B cell (primary cell): ENCODE measurements around the gene PCK2. TPM values are rescaled to one million over a fixed set of nuclear protein-coding genes. Genes with fewer than 3 reads are reported as not detected.

ENCODE experiments used
- ATAC-seq: fragments of 200-7000 bp; cut with Tn5 transposase; one replicate; pipeline ENCODE4 v1.10.0; 2021; ENCODE audit warnings: low read depth, mild to moderate bottlenecking, moderate number of reproducible peaks, moderate library complexity
- CTCF ChIA-PET: fragments of 350-600 bp; sonication (Branson Sonifier 250); formaldehyde crosslinking; loops from one replicate; lab custom pipeline; 2021; ENCODE audit warnings: antibody characterized with exemption, inconsistent platforms; lab: Charles Lee
- POLR2A ChIA-PET: fragments of 350-600 bp; sonication (Branson Sonifier 250); formaldehyde crosslinking; loops from one replicate; lab custom pipeline; 2021; ENCODE audit warnings: antibody characterized with exemption; lab: Charles Lee
- DNase-seq: peaks from one replicate; pipeline ENCODE4 v3.0.0; 2013
- H2AFZ ChIP-seq: 2 replicates; pipeline ENCODE4 v1.6.1; 2012; ENCODE audit warnings: mild to moderate bottlenecking, low read depth, low read length; ENCODE audit not compliant: insufficient read depth, poor library complexity, severe bottlenecking
- H3K27ac ChIP-seq, 2 donors: 1 replicate in 1 of 2; 2 replicates in 1 of 2; pipeline ENCODE4 v1.5.1; 2012 to 2013; ENCODE audit warnings: low read length in 2 of 2, mild to moderate bottlenecking in 2 of 2, moderate library complexity in 1 of 2
- H3K27me3 ChIP-seq, 4 experiments: fragments of 200-600 bp in 1 of 4; sonication (generic) in 1 of 4; replicated peaks in 1 of 4; 1 replicate in 2 of 4; 2 replicates in 2 of 4; pipeline versions ENCODE4 v1.6.1 to v1.7.0; 2013 to 2016; ENCODE audit warnings: low read length in 3 of 4, mild to moderate bottlenecking in 2 of 4, mixed read lengths in 1 of 4, moderate library complexity in 1 of 4; ENCODE audit not compliant: insufficient read depth in 4 of 4, control insufficient read depth in 3 of 4; ENCODE audit errors: control extremely low read depth in 1 of 4
- H3K36me3 ChIP-seq, 2 experiments: replicated peaks in 1 of 2; 1 replicate in 1 of 2; 2 replicates in 1 of 2; pipeline versions ENCODE4 v1.6.1 to v1.7.1; 2013; ENCODE audit warnings: low read length in 1 of 2; ENCODE audit not compliant: insufficient read depth in 2 of 2, control insufficient read depth in 1 of 2; ENCODE audit errors: control extremely low read depth in 1 of 2, extremely low read depth in 1 of 2
- H3K4me1 ChIP-seq, 2 donors: fragments of 200-600 bp in 1 of 2; sonication (generic) in 1 of 2; 1 replicate in 1 of 2; 2 replicates in 1 of 2; pipeline versions ENCODE4 v1.5.1 to v1.6.1; 2013 to 2017; ENCODE audit warnings: low read length in 2 of 2; ENCODE audit not compliant: control insufficient read depth in 2 of 2, insufficient read depth in 2 of 2
- H3K4me2 ChIP-seq: replicated peaks from 2 replicates; pipeline ENCODE3; 2012; ENCODE audit warnings: mild to moderate bottlenecking, low read depth, low read length; ENCODE audit not compliant: poor library complexity, severe bottlenecking
- H3K4me3 ChIP-seq, 5 experiments: fragments of 200-600 bp in 1 of 5; sonication (generic) in 1 of 5; 1 replicate in 3 of 5; 2 replicates in 2 of 5; pipeline versions ENCODE4 v1.5.1 to v1.7.0; 2011 to 2016; ENCODE audit warnings: low read length in 4 of 5, mild to moderate bottlenecking in 4 of 5, low read depth in 2 of 5, control low read depth in 1 of 5, moderate library complexity in 1 of 5; ENCODE audit not compliant: insufficient read depth in 1 of 5; ENCODE audit errors: control extremely low read depth in 1 of 5, extremely low read depth in 1 of 5
- H3K79me2 ChIP-seq: fragments of 200-600 bp; sonication (generic); one replicate; pipeline ENCODE4 v1.6.0; 2016; ENCODE audit warnings: low read length; ENCODE audit not compliant: control insufficient read depth, insufficient read depth
- H3K9ac ChIP-seq: fragments of 200-600 bp; sonication (generic); 2 replicates; pipeline ENCODE4 v1.6.1; 2017; ENCODE audit warnings: mild to moderate bottlenecking, low read length, moderate library complexity
- H3K9me3 ChIP-seq, 3 donors: one replicate each; pipeline versions ENCODE4 v1.6.1 to v1.7.1; 2013; ENCODE audit warnings: low read length in 2 of 3; ENCODE audit not compliant: control insufficient read depth in 2 of 3, insufficient read depth in 1 of 3; ENCODE audit errors: control extremely low read depth in 1 of 3
- H4K20me1 ChIP-seq: 2 replicates; pipeline ENCODE4 v1.6.0; 2012; ENCODE audit warnings: mild to moderate bottlenecking, low read length; ENCODE audit not compliant: insufficient read depth, control insufficient read depth, poor library complexity, severe bottlenecking
- H3K27ac Mint-ChIP-seq: one replicate; pipeline ENCODE4 v1.8.0; 2021; ENCODE audit warnings: mixed read lengths
- H3K27me3 Mint-ChIP-seq: one replicate; pipeline ENCODE4 v1.8.0; 2021; ENCODE audit warnings: mixed read lengths
- H3K4me1 Mint-ChIP-seq: one replicate; pipeline ENCODE4 v1.8.0; 2021; ENCODE audit warnings: mixed read lengths
- H3K4me3 Mint-ChIP-seq: one replicate; pipeline ENCODE4 v1.8.0; 2021; ENCODE audit warnings: mixed read lengths
- H3K9me3 Mint-ChIP-seq: one replicate; pipeline ENCODE4 v1.8.0; 2022; ENCODE audit warnings: mixed read lengths; ENCODE audit not compliant: insufficient read depth
- EZH2 ChIP-seq: IDR thresholded peaks from 2 replicates; pipeline ENCODE4 v1.6.1; 2012; ENCODE audit warnings: borderline replicate concordance, low read depth, mild to moderate bottlenecking, moderate library complexity, low read length; ENCODE audit not compliant: insufficient read depth, poor library complexity, severe bottlenecking
- WGBS: methylation state at CpG from one replicate; pipeline ENCODE4 v1.1.5; 2013; ENCODE audit warnings: missing lambda C conversion rate; ENCODE audit not compliant: insufficient coverage; 5-methylcytosine and 5-hydroxymethylcytosine counted together
- intact Hi-C: fragments of 100-400 bp; cut with micrococcal nuclease; formaldehyde crosslinking; loops from one replicate; pipeline ENCODE4 v1.10.0; 2022
- polyA plus RNA-seq: library from polyadenylated mRNA; depleted of rRNA; stranded (reverse); fragments of >200 nt; gene quantifications from 2 replicates; pipeline ENCODE4 v1.2.3, GENCODE V29; 2012
- total RNA-seq, 2 donors: library from RNA; stranded (reverse); fragments of 120-200 nt in 1 of 2; gene quantifications; 1 replicate in 1 of 2; 2 replicates in 1 of 2; pipeline versions ENCODE4 v1.2.3 to v1.2.4, GENCODE V29; 2013 to 2022

PCK2 gene
- total and polyA plus RNA-seq, 2 donors (not counting 1 experiment from before 2014, with no cell fraction given): 40.4 to 58.4 TPM

- Mint-ChIP-seq H3K9me3 (no peaks in the 10 kb centered on the region), H3K4me1 (peaks cover 22% of the 10 kb centered on the region), H3K4me3 (no peak overlapping the region), H3K27me3 (peaks cover 4% of the 10 kb centered on the region), H3K27ac (no peak overlapping the region)
- Histone ChIP-seq H3K79me2 (peaks cover 5% of the 10 kb centered on the region), H3K4me2 (no peak overlapping the region), H3K36me3 (no peaks in the 10 kb centered on the region), H2AFZ (no peak overlapping the region), H3K9ac (no peak overlapping the region), H3K27ac (no peak overlapping the region), H3K4me1 (peaks cover 13 to 17% of the 10 kb centered on the region in 2 donors), H3K27me3 (peaks cover 0 to 4% (median 0%) of the 10 kb centered on the region in 4 experiments), H3K9me3 (no peaks in the 10 kb centered on the region), H3K4me3 (no peak overlapping the region), H4K20me1 (no peaks in the 10 kb centered on the region)
- ChIA-PET POLR2A (no interaction called here), CTCF (interaction anchor here (0.8 to 1.4 kb wide), 3 partner anchors 14 to 36 kb away, joined by 3 to 9 read pairs (median 3); no protein-coding TSS in a partner anchor)
- no peak for TF ChIP-seq EZH2
- 87% methylated on average over 6 of the region's 7 CpGs for WGBS
- ATAC-seq: no peak
- DNase-seq: no peak
- intact Hi-C loops: no loop called here
Observed at GRCh38 chr14:24072436-24072835, 21.7 kb upstream of the PCK2 start.

- Histone ChIP-seq H3K27me3 (peaks cover 0 to 4% (median 0%) of the 10 kb centered on the region in 4 experiments), H3K9me3 (no peaks in the 10 kb centered on the region), H3K27ac (no peak overlapping the region), H2AFZ (no peak overlapping the region), H3K9ac (no peak overlapping the region), H3K4me1 (peaks cover 13 to 17% of the 10 kb centered on the region in 2 donors), H4K20me1 (no peaks in the 10 kb centered on the region), H3K79me2 (peaks cover 9% of the 10 kb centered on the region), H3K36me3 (no peaks in the 10 kb centered on the region), H3K4me2 (no peak overlapping the region), H3K4me3 (no peak overlapping the region)
- no peak for TF ChIP-seq EZH2
- no peaks in the 10 kb centered on the region for H3K9me3 Mint-ChIP-seq
- ATAC-seq (no peak), DNase-seq (no peak)
- H3K4me3 Mint-ChIP-seq: no peak overlapping the region
- H3K27ac Mint-ChIP-seq: no peak overlapping the region
- CTCF ChIA-PET: interaction anchor here (0.8 to 3.8 kb wide), 4 partner anchors 15 to 36 kb away, joined by 3 to 13 read pairs (median 6); no protein-coding TSS in a partner anchor
- H3K4me1 Mint-ChIP-seq: peaks cover 22% of the 10 kb centered on the region
- POLR2A ChIA-PET: no interaction called here
- WGBS: 92% methylated on average over 23 of the region's 26 CpGs
- intact Hi-C loops: no loop called here
- H3K27me3 Mint-ChIP-seq: peaks cover 4% of the 10 kb centered on the region
Observed at GRCh38 chr14:24072881-24073877, 20.9 kb upstream of the PCK2 start.
